RCC 7860 (cell line): ENCODE data around the gene ZP3.
"Not testable (repeated sequence)": the region's sequence is repeated elsewhere in the genome, so short reads cannot be mapped to it uniquely, and the experiment has no call there.

Experiments
- DNase-seq: peaks from one replicate; pipeline ENCODE4 v3.0.0-alpha.2; 2015; ENCODE audit warnings: low spot score
- FAIRE-seq: peaks from 2 replicates; lab custom pipeline; 2012; peaks lifted over from hg19 to GRCh38; lab: Jason Lieb, UNC

The ZP3 gene

DNA sequence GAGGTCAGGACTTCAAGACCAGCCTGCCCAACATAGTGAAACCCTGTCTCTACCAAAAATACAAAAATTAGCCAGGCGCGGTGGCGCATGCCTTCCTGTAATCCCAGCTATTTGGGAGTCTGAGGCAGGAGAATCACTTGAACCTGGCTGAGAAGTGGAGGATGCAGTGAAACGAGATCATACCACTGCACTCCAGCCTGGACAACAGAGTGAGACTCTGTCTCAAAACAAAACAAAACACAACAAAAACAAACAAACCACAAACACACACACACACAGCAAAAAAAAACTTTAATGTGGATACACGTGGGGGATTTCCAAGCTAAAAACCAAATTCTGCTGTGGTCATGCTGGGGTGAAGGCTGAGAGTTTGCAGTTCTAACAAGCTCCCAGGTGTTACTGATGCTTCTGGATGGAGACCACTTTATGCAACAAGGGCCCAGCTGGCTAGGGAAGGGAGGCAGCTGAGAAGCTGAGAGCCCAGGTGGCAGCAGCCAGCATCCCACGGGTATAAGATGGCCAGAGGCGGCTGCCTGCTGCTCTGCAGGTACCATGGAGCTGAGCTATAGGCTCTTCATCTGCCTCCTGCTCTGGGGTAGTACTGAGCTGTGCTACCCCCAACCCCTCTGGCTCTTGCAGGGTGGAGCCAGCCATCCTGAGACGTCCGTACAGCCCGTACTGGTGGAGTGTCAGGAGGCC, at the start of gene ZP3:
Gene ZP3 (plus strand): TSS at position 538 of the 699 bp plus-strand sequence. CDS start 15 bp downstream, at position 553.
- FAIRE-seq = no peak
- DNase-seq = no peak

DNA sequence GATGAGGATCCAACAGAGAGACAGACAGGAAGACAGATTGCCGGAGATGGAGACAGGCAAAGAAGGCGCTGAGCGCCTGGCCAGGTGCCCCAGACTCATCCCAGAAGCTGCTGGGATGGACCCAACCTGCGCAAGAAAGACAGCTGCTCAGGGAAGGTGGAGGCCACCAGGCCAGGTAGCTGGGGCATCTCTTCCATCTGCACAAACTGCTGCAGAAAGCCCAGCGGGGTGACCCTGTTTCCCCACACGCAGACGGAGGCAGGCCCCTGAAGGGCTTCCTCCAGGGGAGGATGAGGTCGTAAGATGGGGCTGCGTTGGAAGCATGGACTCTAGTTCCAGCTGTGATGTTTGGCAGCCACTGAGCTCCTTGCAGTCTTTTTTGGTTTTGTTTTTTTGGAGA, 49.5 kb upstream of the ZP3 start:
- no peak for FAIRE-seq

DNA sequence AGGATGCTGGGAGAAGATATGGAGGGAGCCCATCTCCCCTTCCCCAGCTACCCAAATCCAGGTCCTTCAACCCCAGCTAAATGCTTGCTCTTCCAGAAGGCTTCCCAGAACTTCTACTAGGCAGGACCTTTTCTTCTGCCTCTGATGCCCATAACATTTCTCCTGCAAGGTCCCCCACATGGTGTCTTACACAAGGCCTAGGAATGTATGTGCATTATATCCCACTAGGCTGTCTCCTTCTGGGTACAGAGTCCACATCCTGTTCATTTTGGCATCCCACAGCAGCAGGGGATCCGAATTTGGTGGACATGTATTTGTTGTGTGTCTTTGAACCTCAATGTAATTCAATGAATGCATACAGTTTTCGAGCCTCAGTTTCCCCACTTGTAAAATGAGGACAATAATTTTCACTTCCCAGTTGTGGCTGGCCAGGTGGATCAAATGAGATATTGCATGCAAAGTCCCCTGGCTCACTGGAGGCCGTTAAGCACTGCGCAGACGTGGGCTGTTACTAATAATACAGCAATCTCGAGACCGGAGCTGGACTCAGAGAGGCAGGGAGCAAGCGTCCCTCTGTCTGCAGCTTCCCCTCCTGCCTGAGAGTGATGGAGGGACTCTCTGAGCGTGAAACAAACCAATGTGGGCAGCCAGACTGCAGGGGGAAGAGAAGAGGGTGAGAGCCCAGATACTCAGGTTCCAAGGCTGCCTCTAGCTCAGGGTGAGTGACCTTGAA, 47.4 kb upstream of the ZP3 start:
- FAIRE-seq (no peak), DNase-seq (no peak)

More for the DNA sequence above, 49.5 kb upstream of the ZP3 start:
- DNase-seq = no peak

DNA sequence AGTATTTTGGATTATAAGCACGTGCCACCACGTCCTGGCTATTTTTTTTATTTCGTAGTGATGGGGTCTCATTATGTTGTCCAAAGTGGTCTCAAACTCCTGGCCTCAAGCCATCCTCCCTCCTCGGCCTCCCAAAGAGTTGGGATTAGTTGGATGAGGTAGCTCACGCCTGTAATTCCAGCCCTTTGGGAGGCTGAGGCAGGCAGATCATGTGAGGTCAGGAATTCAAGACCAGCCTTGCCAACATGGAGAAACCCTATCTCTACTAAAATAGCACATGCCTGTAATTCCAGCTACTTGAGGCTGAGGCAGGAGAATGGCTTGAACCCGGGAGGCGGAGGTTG, 44.2 kb upstream of the ZP3 start:
- FAIRE-seq (no peak), DNase-seq (no peak)

DNA sequence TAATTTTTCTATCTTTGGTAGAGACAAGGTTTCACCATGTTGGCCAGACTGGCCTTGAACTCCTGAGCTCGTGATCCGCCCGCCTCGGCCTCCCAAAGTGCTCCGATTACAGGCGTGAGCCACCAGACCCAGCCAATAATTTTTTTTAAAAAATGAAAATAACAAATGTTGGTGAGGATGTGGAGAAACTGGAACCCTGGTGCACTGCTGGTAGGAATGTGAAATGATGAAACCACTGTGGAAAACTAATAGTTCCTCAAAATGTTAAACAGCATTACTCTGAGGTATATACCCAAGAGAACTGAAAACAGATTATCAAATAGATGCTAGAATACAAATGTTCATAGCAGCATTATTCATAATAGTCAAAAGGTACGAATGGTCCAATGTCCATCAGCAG, 42.9 kb upstream of the ZP3 start:
- FAIRE-seq = no peak
- DNase-seq = no peak

DNA sequence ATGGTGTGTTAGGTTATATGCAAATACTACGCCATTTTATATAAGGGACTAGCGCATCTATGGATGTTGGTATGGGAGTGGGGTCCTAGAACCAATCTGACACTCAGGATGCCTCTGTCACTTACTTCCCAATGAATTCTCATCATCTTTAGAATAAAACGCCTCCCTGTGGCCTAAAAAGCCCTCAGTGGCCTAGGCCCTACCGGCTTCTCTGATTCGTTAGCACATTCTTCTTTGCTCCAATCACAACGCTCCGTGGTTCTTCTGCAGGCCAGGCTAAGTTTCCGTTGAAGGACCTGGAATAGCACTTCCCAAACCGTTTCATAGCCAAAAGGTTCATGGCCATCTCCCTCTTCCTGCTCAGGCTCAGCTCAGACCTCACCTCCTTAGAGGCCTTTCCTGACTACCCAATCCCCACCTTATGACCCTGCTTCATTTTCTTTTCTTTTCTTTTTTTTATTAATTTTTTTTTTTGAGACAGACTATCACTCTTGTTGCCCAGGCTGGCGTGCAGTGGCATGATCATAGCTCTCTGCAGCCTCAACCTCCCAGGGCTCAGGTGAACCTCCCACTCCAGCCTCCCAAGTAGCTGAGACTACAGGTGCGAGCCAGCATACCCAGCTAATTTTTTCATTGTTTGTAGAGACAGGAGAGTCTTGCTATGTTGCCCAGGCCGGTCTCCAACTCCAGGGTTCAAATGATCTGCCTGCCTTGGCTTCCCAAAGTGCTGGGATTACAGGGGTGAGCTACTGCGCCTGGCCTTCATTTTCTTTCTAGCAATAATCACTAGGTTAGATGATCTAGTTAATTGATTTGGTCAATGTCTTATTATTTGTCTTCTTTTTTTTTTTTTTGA, 41.4 kb upstream of the ZP3 start:
- DNase-seq (no peak), FAIRE-seq (no peak)

DNA sequence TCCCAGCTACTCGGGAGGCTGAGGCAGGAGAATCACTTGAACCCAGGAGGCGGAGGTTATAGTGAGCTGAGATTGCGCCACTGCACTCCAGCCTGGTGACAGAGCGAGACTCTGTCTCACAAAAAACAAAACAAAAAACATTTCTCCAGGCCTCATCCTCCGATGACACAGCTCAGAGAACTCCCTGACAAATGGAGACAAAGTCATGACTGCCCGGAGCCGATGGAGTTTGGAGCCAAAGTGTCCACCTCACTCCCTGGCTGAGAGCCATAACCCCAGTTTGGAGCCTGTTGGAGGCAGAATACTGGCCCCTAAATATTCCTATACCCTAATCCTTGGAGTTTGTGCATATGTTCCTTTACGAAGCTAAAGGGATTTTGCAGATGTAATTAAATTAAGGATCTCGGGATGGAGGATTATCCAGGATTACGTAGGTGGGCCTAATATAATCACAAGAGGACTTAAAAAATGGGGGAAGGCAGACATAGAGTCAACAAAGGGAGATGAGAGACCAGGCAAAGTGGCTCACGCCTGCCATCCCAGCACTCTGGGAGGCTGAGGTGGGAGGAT, 38.0 kb upstream of the ZP3 start:
- no peak for DNase-seq
- FAIRE-seq = no peak

DNA sequence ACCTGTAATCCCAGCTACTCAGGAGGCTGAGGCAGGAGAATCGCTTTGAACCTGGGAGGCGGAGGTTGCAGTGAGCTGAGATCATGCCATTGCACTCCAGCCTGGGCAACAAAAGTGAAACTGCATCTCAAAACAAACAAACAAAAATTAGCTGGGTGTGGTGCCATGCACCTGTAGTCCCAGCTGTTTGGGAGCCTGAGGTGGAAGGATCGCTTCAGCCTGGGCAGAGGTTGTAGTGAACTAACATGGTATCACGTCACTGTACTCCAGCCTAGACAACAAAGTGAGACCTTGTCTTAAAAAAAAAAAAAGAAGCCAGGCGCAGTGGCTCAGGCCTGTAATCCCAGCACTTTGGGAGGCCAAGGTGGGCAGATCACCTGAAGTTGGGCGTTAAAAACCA, 37.0 kb upstream of the ZP3 start:
- DNase-seq, FAIRE-seq: not testable (repeated sequence)

DNA sequence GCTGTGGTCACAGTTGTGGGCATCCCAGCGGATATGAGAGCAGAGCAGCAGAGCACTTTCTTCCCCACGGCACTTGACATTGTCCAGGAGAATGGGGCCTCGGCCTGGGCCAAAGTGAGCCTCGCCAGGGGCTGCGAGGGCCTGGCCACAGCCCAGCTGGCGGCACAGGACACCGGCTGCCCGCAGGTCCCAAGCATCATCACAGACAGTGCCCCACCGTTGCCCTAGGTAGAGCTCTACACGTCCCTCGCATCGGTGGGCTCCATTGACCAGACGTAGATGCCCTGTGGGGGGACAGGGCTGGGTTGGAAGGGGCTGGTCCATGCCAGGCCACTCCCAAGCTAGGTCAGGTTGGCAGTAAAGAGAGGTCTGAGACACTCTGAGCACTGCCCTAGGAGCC, 34.7 kb upstream of the ZP3 start:
- DNase-seq = no peak
- FAIRE-seq = no peak

DNA sequence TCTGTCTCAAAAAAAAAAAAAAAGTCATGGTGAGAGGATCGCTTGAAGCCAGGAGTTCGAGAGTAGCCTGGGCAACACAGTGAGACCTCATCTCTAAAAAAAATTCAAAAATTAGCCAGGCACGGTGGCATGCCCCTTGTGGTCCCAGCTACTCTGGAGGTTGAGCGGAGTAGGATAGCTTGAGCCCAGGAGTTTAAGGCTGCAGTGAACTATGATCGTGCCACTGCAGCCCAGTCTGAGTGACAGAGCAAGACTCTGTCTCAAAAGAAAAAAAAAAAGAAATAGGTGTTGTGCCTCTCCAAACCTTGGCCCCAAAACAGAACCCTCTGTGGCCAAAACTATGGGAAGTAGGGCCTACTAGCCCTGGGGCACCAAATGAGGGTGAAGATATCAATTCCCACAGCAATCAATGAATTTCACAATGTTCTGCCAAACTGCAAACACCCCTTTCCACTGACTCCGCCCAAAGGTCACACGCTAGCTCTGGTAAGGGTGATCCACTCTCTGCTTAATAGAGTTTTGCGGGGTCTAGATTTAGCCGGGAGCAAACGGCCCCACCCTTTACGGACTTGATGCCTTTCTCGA, 32.1 kb upstream of the ZP3 start:
- no peak for FAIRE-seq
- DNase-seq = no peak

DNA sequence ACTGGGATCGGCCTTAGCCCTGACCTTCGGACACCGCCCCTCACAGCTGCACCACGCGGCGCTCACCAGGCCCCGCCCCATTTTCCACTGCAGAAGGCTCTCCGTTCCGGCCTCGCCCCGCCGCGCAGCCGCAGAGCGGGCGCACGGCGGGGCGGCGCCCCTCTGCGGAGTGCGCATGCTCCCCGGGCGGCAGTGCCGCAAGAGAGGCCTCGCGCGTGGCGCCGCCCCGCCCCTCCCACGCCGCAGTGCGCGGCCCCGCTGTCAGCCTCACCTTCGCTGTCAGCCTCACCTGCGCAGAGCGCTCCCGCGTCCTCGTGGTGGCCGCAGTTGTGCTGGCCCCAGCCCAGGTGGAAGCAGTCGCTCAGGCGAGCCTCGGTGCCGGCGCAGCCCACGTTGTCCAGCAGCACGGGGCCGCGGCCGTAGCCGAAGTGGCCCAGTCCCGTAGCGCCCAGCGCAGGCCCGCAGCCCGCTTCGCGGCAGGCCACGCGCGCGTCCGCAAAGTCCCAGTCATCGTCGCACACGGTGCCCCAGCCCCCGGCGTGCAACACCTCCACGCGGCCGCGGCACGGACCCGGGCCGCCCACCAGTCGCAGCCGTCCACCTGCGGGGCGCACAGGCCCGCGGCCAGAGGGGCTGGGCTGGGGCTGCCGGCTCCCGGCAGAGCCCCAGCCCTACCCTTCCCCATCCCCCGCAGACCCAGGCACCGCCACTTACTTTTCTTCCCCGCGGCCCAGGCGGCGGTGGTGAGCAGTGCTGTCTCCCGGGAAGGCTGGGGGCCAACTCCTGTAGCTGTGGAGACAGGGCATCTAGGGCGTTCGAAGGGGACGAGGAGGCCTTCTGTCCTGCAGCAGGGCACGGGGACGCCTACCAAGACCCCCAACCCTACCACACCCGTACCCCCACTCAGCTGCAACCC, 31.4 kb upstream of the ZP3 start:
- DNase-seq (peak; percentile 90), FAIRE-seq (no peak)

DNA sequence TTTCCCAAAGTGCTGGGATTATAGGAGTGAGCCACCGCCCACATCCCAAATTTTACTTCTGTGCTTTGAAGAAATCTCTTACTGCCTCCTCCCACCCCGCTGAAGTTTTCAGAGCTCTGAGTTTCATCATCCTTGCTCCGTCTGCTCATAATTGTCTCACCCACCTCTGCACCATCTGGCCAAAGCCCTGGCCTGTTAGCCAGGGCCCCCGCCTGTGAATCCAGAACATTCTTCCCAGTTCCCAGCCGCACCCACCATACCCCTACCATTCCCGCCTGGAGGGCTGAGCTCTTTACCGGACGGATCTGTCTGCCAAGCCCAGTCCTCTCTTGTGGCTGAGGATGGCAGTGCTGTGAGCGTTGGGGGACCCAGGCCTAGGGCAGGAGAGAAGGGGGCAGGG, 29.8 kb upstream of the ZP3 start:
- FAIRE-seq = no peak
- no peak for DNase-seq

DNA sequence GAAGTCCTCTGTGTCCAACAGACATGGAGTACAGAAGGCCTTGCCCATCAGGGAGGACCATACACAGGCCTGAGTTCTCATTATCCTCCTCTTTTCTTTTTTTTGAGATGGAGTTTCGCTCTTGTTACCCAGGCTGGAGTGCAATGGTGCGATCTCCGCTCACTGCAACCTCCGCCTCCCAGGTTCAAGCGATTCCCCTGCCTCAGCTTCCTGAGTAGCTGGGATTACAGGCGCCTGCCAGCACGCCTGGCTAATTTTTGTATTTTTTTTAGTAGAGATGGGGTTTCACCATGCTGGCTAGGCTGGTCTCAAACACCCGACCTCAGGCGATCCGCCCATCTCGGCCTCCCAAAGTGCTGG, 29.2 kb upstream of the ZP3 start:
- DNase-seq, FAIRE-seq: not testable (repeated sequence)

DNA sequence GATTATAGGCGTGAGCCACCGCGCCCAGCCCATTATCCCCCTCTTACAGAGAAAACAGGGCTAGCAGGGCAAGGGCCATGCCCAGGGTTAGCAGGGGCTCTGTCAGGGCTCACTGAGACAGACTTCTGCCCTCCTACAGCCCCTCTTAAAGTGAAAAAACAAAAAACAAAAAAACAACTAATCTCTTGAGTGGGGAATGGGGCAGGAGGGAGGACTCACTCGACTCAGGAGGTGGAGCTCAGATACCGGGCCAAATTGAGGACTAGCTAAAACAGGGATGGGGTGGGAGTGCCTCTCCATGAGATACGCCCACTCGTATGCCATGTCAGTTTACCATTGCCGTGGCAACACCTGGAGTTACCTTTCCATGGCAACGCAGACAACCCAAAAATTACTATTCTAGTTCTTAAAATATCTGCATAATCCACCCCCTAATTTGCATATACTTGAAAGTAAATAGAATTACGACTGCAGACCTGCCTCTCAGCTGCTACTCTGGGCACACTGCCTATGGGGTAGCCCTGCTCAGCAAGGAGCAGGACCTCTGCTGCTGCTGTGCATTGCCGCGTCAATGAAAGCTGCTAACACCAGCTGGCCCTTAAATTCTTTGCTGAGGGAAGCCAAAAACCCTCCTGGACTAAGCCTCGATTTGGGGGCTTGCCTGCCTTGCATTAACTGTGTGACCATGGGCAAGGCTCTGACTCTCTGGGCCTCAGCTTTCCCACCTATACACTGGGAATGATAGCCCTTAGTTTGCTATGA, 28.6 kb upstream of the ZP3 start:
- DNase-seq (no peak), FAIRE-seq (no peak)

DNA sequence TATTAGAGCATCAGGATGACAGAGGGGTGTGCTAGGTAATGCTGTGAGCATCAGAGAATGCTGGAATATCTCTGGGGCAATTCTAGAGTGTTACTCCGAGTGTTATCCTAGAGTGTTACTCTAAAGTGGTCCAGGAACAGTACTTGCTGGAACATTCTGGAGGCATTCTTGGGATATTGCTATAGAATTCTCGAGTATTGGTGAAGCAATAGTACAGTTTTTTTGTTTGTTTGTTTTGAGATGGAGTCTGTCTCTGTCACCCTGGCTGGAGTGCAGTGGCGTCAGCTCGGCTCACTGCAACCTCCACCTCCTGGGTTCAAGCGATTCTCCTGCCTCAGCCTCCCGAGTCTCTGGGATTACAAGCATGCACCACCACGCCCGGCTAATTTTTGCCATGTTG, 27.9 kb upstream of the ZP3 start:
- FAIRE-seq (no peak), DNase-seq (no peak)

DNA sequence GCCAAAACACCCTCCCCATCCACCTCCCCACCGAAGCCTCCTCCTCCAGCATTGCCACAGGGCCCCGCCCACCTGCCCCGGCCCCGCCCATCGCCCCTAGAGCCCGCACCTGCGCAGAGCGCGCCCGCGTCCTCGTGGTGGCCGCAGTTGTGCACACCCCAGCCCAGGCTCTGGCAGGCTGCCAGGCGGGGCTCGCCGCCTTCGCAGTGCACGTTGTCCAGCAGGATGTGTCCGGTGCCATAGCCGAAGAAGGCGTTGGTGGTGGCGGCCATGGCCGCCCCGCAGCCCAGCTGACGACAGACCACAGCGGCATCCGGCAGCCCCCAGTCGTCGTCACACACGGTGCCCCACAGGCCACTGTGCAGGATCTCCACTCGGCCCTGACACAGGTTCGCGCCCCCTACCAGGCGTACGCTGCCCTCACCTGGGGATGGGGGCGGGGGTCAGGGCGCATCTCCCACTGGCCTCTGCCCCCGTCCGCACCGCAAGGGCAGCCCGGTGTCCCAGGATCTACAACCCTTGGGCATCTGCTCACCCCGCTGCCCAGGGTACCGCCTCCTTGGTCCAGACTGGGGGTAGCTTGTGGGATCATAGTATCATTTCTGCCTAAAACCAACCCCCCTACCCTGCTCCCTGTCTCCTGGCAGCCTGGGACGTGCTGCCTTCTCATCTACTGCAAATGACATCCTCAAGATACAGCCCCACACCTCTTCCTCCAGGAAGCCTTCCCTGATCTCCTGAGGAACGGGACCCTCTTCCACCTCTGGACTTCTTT, 27.2 kb upstream of the ZP3 start:
- DNase-seq (peak; percentile 62), FAIRE-seq (no peak)

DNA sequence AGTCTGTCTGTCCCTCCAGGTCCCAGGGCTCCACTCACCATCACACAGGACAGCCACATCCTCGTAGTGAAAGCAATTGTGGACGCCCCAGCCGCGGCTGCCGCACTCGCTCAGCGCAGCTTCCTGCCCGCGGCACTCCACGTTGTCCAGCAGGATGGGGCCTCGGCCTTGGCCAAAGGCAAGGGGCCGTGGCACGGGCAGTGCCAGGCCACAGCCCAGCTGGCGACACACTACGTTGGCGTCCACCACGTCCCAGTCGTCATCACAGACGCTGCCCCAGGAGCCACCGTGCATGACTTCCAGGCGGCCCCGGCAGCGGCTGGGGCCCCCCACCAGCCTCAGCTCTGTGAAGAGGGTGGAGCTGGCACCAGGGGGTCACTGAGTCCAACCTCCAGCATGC, 24.5 kb upstream of the ZP3 start:
- no peak for DNase-seq
- FAIRE-seq = no peak

DNA sequence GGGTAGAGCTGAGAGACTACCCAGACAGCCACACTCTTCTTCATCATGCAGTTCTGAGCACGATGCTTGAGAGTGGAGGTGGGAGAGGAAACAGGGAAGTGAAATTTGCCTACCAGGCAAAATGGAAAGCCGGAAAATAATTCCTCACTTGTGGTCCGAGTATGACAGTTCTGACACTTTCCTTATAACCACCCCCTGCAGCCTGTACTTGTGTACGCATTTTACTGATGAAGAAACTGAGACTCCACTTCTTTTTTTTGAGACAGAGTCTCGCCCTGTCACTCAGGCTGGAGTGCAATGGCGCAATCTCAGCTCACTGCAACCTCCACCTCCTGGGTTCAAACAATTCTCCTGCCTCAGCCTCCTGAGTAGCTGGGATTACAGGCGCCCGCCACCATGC, 21.7 kb upstream of the ZP3 start:
- FAIRE-seq, DNase-seq: not testable (repeated sequence)
